Measurements from ENCODE around the gene ESD. TPM values are rescaled to one million over a fixed set of nuclear protein-coding genes. Genes with fewer than 3 reads are reported as not detected.

ESD gene
- total RNA-seq, 4 donors from 2014 or later, result 45.8 to 126 (median 78.0) TPM

DNA sequence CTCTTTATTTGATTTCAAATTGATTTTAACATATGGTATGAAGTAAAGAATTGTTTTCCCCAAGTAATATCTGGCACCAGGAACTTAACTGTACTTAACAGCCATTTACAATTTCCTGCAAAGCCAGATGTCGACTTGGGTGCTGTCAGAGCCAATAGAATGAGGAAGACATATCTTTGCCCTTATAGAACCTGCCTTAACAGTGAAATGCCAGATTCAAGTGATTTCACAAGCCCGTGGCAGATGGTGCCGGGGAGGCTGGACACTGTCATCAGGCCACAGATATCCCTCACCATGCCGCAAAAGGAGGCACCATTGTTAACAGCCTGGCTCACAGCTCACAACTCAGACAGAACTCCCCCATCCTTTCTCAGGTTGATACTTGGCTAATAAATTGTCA lies 48.7 kb downstream of the ESD start:
- H3K27me3 ChIP-seq, result no peaks in the 10 kb centered on the region
- intact Hi-C loops (cut with DNase I), result no loop called here
- WGBS, 2 donors, result 67 to 98% methylated on average over 1 to 4 of the region's 4 CpGs

GRCh38 chr13:46747031-46747820 lies 49.7 kb downstream of the ESD start:
- Histone ChIP-seq H3K4me1 (no peaks in the 10 kb centered on the region), H3K27ac (no peak overlapping the region), H3K9me3 (no peaks in the 10 kb centered on the region), H3K36me3 (peaks cover 0 to 93% (median 5%) of the 10 kb centered on the region in 3 donors), H3K27me3 (no peaks in the 10 kb centered on the region), H3K4me3 (no peak overlapping the region)
- intact Hi-C loops (cut with DNase I), result no loop called here
- DNase-seq, result no peak
- no peak for TF ChIP-seq POLR2A (IDR thresholded peaks at IDR 0.05)
- TF ChIP-seq, protein P1, sequence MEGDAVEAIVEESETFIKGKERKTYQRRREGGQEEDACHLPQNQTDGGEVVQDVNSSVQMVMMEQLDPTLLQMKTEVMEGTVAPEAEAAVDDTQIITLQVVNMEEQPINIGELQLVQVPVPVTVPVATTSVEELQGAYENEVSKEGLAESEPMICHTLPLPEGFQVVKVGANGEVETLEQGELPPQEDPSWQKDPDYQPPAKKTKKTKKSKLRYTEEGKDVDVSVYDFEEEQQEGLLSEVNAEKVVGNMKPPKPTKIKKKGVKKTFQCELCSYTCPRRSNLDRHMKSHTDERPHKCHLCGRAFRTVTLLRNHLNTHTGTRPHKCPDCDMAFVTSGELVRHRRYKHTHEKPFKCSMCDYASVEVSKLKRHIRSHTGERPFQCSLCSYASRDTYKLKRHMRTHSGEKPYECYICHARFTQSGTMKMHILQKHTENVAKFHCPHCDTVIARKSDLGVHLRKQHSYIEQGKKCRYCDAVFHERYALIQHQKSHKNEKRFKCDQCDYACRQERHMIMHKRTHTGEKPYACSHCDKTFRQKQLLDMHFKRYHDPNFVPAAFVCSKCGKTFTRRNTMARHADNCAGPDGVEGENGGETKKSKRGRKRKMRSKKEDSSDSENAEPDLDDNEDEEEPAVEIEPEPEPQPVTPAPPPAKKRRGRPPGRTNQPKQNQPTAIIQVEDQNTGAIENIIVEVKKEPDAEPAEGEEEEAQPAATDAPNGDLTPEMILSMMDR (IDR thresholded peaks at IDR 0.05), result no peak
- WGBS, 2 donors, result 90 to 91% methylated on average over 6 to 8 of the region's 8 CpGs

More for the DNA sequence above, 48.7 kb downstream of the ESD start:
- Histone ChIP-seq H3K9me3 (no peaks in the 10 kb centered on the region), H3K36me3 (peaks cover 0 to 84% (median 5%) of the 10 kb centered on the region in 3 donors), H3K4me3 (no peak overlapping the region), H3K4me1 (no peaks in the 10 kb centered on the region), H3K27ac (no peak overlapping the region)
- TF ChIP-seq, protein P1 (IDR thresholded peaks at IDR 0.05), result no peak
- no peak for TF ChIP-seq POLR2A (IDR thresholded peaks at IDR 0.05)
- no peak for DNase-seq

DNA sequence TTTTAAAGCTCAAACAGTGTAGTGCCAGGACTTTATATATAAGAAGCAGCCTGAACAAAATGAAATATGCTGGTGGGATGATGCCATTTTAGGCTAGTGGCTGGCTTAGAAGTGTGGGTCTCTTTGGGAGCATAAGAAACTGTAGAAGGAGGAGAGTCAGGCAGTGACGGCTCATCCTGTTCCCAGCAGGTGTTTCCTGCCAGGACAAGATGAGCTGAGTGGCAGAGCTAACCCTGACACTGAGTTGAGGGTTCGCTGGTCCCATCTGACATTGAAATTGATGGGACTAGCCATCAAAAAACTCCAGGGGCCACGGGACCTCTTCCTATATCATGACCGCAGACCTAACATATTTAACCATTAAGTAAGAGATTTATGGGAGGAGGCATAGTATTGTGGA lies 51.3 kb downstream of the ESD start:
- Histone ChIP-seq H3K27me3 (no peaks in the 10 kb centered on the region), H3K4me3 (no peak overlapping the region), H3K36me3 (peaks cover 5 to 90% (median 7%) of the 10 kb centered on the region in 3 donors), H3K9me3 (no peaks in the 10 kb centered on the region), H3K4me1 (no peaks in the 10 kb centered on the region), H3K27ac (no peak overlapping the region)
- intact Hi-C loops (cut with DNase I), result no loop called here
- TF ChIP-seq POLR2A (IDR thresholded peaks at IDR 0.05), result no peak
- TF ChIP-seq, protein P1 (IDR thresholded peaks at IDR 0.05), result no peak
- 92 to 95% methylated on average over 2 to 4 of the region's 4 CpGs for WGBS, 2 donors
- no peak for DNase-seq

GRCh38 chr13:46745062-46745461 lies 51.9 kb downstream of the ESD start:
- Histone ChIP-seq H3K27me3 (no peaks in the 10 kb centered on the region), H3K27ac (no peak overlapping the region), H3K9me3 (no peaks in the 10 kb centered on the region), H3K4me1 (no peaks in the 10 kb centered on the region), H3K36me3 (peaks cover 5 to 88% (median 7%) of the 10 kb centered on the region in 3 donors), H3K4me3 (no peak overlapping the region)
- no peak for DNase-seq
- TF ChIP-seq, protein P1 (IDR thresholded peaks at IDR 0.05), result no peak
- TF ChIP-seq POLR2A (IDR thresholded peaks at IDR 0.05), result no peak
- intact Hi-C loops (cut with DNase I), result no loop called here
- WGBS, 2 donors, result 90 to 93% methylated on average over 4 of the region's 4 CpGs

GRCh38 chr13:46743191-46743590 lies 53.8 kb downstream of the ESD start:
- no peak overlapping the region for H3K4me3 ChIP-seq
- H3K36me3 ChIP-seq, result peaks cover under 1 to 82% (median 7%) of the 10 kb centered on the region in 3 donors
- DNase-seq, result no peak
- no peaks in the 10 kb centered on the region for H3K4me1 ChIP-seq
- no peak overlapping the region for H3K27ac ChIP-seq
- no peaks in the 10 kb centered on the region for H3K27me3 ChIP-seq
- no peaks in the 10 kb centered on the region for H3K9me3 ChIP-seq
- intact Hi-C loops (cut with DNase I), result no loop called here
- WGBS, 2 donors, result 87 to 89% methylated on average over 2 of the region's 2 CpGs
- TF ChIP-seq, protein P1 (IDR thresholded peaks at IDR 0.05), result no peak
- TF ChIP-seq POLR2A (IDR thresholded peaks at IDR 0.05), result no peak
